ENCODE data around the gene TSPAN32.
A peak's percentile ranks its signal among the peaks of the same experiment; 100 is the strongest.

Gene TSPAN32, protein sequence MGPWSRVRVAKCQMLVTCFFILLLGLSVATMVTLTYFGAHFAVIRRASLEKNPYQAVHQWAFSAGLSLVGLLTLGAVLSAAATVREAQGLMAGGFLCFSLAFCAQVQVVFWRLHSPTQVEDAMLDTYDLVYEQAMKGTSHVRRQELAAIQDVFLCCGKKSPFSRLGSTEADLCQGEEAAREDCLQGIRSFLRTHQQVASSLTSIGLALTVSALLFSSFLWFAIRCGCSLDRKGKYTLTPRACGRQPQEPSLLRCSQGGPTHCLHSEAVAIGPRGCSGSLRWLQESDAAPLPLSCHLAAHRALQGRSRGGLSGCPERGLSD

DNA sequence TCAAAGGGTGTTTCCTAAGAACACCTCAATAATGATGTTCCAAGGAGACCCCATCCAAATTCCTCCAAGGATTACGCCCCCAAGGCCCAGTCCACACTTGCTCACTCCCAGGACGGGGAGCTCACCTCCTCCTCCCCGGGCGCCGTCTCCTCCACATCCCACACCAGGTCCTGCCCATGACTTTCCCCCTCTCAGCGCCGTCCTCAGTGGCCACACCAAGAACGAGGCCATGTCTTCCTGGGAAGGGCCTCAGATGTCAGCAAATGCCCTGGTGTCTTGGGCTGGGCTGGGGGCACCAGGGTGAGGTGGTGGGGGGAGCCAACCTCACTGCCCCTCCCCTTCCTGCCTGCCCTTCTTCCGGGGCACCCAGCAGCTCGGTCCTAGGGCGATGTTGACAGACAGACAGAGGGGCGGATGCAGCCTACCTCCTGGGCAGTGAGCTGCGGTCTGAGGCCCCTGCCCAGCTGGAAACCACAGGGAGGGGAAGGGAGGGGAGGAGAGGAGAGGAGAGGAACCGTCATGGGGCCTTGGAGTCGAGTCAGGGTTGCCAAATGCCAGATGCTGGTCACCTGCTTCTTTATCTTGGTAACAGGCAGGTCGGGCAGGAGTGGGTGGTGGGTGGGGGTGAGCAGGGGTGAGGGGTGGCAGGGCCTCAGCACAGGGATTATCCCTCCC lies at the start of gene TSPAN32, which contains the start of gene C11orf21:
Gene TSPAN32, plus strand, starts transcription at position 383 of the 675 bp plus-strand sequence. Its CDS starts 137 bp downstream, at position 520.
Gene C11orf21, minus strand, starts transcription at position 288 of the 675 bp plus-strand sequence. Its CDS starts 110 bp downstream, at position 178.
- peak; percentile 36 for DNase-seq (ENCODE audit: low spot score)

DNA sequence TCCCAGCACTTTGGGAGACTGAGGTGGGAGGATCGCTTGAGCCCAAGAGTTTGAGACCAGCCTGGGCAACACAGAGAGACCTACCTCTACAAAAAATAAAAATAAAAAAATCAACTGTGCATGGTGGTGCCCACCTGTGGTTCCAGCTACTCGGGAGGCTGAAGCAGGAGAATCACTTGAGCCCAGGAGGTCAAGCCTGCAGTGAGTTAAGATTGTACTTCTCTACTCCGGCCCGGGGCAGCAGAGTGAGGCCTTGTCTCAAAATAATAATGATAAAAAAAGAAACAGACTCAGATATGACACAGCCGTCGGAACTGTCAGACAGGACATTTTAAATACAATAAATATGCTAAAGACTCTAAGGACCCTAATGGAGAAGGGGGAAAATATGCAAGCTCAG lies 49.8 kb upstream of the TSPAN32 start:
- no peak for DNase-seq (ENCODE audit: low spot score)

DNA sequence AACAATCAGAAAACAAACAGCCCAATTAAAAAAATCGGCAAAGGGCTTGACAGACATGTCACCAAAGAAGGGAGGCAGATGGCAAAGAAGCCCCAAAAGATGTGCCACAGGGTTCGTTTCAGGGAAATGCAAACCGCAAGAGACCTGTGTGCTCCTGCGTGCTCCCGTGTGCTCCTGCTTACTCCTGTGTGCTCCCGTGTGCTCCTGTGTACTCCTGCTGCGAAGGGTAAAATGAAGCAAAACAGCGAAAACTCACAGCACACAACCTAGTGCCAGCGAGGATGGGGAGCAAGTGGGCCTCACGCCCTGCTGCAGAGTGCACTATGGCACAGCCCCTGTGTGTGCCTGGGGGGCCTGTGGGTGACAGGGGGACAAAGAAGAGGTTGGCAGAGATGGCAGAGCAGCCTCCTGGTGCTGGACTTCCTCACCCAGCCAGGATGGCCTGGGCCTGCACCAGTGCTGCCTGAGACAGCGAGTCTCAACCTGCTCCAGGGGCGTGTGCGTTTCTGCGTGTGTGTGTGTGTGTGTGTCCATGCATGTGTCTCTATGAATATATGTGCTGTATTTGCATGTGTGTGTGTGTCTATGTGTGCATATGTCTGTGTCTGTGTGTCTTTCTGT lies 45.4 kb upstream of the TSPAN32 start:
- no peak for DNase-seq (ENCODE audit: low spot score)

DNA sequence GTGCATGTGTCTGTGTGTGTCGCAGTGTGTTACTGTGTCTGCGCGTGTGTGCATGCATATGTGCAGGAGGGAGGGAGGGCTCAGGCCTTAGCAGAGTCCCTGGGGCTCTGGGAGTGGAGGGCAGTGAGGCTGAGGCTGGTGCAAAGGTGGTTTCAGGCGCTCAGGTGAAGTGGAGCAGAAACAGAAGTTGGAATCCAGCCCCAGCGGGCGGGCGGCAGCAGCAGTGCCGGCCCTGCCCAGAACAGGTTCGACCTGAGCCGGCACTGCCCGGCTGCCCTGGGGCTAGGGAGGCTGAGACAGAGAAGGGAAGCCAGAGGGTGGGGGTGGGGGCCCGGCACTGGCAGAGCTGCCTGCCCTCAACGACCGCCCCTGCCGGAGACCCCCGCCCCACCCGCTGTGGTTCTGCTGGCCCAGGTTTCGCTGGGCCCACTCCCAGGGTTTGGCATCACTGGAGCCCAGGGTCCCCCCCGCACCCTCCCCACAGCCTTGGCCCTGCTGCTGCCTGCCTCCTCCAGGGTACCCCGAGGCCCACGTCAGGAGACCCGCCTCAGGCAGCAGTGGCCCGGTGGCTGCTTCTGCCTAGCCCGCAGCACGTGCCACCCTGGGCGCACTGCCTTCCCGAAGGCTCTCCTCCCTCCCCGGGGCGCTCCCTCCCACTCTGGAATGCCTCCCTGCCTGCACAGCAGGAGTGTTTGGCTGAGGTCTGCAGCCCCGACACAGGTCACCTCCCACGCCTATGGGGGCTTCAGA lies 44.7 kb upstream of the TSPAN32 start:
- DNase-seq (ENCODE audit: low spot score) = no peak

DNA sequence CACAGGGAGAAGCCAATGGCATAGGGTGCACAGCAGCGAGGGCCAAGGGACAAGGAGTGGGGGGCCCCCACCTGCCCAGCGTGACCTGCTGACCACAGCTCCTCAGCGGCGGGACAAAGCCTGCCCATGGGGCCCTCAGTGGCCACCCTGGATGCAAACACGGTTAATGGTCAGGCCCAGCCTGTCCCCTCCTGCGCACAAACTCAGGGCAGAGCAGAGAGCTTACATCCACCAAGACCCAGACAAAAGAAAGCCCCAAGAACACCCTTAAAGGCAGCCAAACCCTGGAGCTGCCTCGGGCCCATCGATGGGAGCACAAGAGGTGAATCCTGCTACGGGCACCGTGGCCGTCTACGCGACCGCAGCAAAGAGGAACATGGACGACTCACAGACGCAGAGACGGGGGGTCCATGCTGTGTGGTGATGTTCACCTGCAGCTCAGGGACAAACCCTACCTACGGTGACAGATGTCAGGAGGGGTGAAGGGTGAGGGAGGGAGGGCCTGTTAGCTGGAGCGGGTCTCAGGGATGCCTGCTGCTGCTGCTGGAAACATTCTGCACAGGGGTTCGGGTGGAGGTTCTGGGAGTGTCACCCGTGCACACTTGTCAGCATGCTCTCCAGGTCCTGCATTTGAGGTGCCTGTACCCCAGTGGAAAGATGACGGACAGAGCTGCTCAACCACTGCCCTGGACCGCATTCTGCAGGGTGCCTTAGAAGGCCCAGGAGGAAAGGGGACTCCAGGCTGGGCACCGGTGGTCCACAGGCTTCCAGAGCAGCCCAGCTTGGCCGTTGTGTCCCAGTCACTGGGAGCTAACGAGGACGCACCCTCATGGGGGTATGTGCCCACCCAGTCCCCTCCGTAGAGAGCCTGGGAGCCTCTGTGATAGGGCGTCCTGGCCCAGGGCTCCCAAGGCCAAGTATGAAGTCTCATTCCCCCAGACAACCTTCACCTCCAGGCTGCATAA lies 43.0 kb upstream of the TSPAN32 start:
- no peak for DNase-seq (ENCODE audit: low spot score)

DNA sequence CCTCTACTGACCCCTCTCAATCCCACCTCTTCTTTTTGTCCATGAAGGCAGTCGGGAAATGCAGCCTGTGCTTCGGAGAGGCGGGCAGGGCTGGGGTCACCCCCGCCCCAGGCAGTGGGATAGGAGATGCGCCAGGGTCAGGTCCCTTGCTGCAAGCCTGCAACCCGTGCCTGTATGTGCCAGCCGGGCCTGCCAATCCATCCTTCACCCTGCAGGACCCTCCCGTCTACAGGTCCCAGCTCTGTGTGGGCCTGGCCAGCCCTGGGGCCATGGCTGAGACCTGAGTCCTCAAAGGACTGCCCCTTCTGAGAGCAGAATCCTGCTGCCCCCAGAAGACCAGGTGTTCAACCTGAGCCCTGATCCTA lies 42.4 kb upstream of the TSPAN32 start:
- no peak for DNase-seq (ENCODE audit: low spot score)

DNA sequence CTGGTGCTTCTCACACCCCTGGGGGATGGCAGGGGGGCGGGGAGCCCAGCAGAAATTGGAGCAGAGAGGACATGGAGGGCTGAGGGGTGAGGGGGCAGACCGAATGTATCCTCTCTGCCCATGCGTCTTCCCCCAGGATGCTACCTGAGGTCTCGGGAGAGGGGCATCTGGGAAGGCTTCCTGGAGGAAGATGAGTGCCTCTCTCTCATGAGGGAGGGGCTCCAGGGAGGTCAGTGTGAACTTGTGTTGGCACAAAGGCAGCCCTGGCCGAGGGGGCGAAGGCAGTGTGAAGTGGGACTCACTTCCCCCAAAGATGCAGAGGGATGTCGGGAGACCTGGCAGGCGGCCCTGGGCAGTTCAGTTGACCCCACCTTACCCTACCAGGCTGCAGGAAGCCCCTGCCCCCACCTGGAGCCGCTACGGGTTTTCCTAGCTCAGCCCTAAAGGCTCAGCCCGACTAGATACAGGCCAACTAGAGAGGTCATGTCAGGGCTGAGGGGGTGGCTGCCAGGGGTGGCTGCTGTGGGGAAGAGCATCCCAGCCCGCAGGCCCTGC lies 41.8 kb upstream of the TSPAN32 start:
- DNase-seq (ENCODE audit: low spot score) = no peak

DNA sequence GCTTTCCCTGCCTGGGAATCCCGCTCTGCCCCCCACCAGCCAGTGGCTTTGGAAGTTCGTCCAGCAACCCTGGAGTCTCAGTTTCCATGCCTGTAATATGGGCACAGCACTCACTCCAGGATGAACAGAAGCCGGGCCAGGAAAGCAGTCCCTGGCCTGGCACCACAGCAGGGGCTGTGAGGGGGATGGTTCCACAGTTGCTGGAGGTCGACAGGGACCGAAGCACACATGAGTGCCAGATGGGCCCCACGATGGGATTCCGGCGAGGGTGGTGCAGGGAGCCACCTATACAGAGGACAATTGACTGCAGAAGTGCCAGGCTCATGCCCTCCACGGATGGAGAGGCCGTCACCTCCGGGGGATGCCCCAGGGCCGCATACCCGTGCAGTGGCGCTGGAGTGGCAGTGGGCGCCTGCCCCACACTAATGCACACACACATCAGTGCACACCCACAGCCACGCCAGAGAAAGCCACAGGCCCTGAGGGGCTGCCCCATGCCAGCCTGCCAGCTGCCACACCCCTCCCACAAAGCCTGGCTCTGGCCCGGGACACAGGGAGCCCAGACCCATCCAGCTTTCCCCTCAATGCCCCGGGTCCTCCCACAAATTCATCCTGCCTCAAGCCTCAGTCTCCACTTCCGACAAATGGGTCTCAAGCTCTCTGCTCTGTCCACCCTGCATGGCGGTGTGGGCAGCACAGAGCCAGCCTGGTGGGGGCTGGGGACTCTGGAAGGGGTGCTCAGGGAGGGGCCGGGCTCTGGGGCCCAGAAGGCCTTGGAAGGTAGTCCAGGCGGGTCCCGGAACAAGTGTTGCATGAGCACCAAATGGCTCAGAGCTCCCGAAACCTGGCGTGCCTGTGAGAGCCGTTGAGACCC lies 41.1 kb upstream of the TSPAN32 start:
- DNase-seq (ENCODE audit: low spot score) = no peak

DNA sequence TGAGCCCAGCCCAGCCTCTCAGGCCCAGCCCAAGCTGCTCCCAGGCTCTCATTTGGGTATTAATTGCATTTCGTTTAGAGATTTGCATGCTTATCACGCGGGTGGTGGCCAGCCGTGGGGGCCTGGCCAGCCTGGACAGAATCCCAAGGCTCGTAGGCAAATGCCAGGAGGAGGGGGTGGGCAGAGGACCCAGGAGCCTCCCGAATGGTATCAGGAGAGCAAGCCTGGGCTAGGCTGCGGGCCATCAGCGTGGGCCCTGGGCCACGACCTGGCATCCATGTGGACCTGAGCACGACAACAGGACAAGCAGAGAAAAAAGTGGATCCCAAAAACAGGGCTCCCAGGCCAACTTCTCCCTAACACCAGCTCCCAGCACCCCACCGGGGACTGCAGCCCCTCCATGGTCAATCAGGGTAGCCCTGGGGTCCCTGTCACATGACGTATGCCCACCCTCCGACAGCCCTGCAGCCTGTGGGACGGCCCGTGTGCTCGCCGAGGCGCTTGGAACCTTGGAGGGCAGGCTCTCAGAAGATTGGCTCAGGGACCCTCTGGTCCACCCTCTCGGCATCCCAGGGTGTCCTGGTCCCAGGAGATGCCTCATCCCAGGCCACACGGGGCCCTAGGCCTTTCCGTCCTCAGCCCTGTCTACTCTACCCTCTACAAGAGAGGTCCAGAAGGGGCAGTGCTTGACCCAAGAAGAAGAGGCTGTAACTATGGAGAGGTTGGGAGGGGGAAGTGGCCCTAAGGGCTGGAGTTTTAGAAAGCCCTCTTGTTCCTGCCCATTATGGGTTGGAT lies 40.2 kb upstream of the TSPAN32 start:
- no peak for DNase-seq (ENCODE audit: low spot score)

DNA sequence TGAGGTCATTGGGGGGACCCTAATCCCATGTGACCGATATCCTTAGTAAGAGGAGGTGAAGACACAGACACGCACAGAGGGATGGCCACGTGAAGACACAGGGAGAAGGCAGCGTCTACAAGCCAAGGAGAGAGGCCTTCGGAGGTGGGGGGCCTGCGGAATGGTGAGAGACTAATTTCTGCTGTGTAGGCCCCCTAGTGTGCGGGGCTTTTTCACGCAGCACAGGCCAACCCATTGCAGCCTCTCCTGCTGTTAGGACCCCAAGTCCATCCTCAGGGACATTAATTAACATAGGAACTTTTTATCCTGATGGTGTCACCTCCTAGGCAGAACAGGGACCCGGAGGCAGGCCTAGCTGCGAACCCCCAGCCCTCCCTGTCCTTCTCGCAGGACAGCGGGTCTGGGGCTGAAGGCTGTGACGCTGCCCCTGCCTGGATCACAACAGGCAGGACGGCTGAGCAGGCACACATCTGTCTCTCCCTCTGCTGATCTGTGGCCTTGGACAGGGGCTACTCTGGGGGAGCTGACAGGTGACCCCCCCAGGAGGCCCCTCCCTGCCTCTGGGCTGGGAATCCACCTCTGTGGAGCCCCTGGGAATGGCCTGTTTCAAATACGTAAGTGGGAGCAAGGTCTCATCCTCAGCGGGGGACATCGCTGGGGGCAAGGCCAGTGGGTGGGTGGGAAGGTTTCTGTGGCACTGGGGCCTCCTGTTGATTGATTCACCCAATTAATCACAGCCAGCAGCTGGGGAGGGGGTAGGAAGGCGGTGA lies 39.3 kb upstream of the TSPAN32 start:
- no peak for DNase-seq (ENCODE audit: low spot score)

DNA sequence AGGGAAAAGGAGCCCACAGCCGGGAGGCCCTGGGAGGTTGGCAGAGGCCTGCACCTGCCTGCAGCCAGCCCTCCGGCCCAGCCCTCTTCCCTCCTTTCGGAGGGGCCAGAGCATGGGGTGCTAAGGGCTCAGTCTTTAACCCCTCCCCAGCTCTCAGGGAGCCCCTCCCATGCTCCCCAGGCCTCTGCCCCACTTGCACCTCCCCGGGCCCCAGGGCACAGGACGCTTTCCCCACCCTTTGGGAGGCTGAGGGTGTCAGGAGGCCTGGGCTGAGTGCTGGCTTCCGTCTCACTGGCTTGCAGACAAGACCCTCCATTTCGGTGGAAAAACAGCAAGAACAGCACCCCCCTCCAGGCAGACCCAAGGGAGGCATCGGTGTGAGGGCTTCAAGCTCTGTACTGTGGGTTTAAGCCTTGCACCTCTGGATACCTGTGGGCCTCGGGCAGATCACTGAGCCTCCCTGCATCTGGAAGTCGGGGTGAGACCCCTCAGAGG lies 38.7 kb upstream of the TSPAN32 start:
- no peak for DNase-seq (ENCODE audit: low spot score)

DNA sequence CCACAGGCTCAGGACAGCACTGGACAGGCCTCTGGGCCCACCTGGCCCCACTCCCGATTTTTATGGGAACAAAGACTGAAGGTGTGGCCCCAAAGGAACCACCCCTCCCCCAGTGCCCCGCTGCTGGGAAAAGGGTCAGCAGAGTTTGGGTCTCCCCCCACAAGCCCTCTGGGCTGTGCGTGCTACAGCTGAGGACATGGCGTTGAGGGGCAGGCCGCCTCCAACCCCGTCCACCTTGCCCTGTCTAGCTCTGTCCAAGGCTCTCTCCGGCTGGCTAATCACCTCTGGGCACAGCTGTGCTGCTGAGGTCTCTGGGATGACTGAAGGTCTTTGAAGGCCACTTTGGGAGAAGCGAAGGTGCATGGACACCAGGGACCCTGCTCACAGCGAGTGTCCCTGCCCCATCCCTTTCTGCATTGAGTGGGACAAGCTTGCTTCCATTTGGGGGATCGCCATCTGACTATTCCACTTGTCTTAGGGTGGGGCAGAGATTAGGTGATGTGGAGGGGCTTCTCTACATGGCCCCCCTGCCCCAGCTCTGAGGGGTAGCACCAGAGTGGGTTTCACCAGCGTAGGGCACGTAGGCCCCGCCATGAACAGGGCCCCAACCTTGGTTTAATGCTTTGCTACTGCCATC lies 38.0 kb upstream of the TSPAN32 start:
- no peak for DNase-seq (ENCODE audit: low spot score)

DNA sequence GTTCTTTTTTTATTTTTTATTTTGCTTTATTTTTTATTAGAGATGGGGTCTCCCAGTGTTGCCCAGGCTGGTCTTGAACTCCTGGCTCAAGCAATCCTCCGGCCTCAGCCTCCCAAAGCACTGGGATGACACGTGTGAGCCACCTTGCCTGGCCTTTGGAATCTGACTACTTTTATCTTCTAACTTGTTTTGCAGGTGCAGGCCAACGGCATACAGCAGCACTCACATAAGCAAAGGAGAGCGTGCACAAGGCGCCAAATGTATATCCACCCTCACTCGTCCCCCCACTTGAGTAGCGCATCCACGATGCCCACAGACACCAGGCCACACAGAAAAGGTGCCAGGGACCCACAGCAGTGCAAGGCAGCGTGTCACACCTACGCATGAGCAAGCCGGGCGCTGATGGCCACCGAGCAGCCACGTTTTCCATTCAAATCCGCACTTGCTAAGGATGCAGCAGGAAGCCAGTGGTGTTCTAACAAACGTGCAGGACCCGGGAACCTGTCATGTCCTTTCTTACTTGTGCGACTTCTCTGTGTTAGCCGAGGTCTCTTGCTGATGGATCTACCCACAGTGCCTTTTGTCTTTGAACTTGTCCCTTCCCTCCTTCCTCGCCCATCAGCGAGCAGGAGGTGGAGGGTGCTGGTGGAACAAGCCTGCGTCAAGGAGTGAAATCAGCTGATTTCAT lies 37.3 kb upstream of the TSPAN32 start:
- DNase-seq (ENCODE audit: low spot score) = no peak

DNA sequence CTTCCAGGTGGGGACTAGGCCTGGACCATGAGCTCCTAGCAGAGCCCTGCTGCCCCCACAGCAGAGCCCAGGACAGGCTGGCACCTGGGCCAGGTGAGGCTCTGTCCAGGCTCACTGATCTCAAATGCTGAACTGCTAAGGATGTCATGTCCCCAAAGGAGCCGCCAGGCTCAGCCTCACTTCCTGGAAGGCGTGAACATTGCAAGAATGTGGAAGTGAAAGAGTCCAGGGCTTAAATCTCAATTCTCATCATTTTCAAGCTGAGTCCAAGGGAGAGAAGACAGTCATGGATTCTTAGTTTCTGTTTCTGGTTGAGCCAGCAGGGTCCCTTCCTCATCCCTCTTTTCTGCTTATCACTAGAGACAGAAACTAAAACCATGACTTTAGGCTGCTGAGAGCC lies 36.4 kb upstream of the TSPAN32 start:
- DNase-seq (ENCODE audit: low spot score) = peak; percentile 77

DNA sequence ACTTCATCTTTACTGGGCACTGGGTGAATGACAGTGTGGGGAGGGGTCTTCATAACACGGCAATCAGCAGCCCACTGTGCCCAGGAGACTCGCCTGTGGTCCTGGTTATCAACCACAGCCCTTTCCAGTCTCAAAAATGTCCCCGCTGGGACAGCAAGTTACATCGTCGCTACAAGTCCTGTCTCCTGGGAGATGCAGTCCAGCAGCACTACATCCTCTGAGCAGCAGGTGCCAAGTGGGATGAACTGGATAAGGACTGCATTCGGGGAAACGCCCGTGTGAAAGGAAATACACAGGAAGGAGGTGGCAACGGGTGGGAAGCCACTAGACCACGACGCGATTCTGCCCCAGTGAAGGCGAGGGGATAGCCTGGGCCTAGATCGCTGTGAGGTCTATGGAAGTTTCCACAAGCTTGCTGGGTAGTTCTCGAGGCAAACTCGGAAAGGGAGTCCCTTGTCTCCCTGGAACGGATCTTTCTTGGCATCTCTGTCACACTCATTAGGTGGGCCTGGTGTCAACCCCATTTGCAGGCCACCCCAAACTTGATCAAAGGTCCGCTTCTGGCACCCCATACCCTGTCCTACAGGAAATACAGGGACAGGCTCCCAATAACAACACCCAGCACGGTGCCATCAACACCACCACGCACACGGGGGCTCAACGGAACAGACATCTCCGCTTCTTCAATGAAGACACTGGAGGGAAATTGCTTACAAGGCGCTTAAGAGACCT lies 35.8 kb upstream of the TSPAN32 start:
- DNase-seq (ENCODE audit: low spot score) = no peak

DNA sequence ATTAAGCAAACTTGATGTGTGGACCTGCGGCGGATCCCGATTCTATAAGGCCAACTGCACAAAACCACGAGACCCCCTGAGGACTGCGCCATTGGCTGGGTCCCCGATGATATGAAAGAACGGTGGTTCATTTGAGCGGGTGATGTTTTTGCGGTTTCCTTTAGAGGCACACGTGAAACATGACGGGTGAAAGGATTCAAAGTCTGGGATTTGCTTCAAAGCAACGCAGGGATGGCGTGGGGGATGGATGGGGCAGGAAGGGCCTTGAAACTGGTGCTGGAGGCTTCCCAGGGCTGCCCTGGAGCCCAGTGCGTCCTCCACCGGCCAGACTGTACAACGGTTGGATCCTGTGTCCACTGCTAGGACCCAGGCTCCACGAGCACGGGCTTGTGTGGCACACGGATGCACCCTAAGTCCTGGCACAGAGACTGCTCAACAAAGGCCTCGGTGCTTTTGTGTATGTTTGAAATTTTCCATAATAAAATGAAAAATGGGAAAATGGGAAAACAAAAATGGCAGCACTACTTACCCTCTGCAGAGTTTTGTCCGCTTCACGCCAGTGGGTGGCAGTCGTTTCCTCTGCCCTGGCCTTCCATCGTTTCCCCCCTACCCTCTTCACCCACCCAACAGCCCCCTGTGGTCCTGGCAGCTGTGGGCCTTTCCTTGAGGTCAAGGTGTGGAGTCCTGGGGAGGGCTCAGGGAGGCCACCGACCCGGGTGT lies 35.1 kb upstream of the TSPAN32 start:
- DNase-seq (ENCODE audit: low spot score) = no peak
